Cardiac muscle cell (in vitro differentiated cells and primary cell): Measurements from ENCODE around the gene SEZ6L. TPM values are rescaled to one million over a fixed set of nuclear protein-coding genes. Genes with fewer than 3 reads are reported as not detected.

Experiments
- DNase-seq, 2 donors: peaks; one replicate each; pipeline versions ENCODE4 v3.0.0 to v3.0.0-alpha.2; 2010 to 2017; ENCODE audit warnings: low read depth in 1 of 2, low spot score in 1 of 2
- H3K27ac ChIP-seq: fragments of 200-600 bp; sonication (generic); 2 replicates; pipeline ENCODE4 v1.5.1; 2016
- H3K27me3 ChIP-seq: fragments of 200-600 bp; sonication (generic); 2 replicates; pipeline ENCODE4 v1.6.0; 2016; ENCODE audit warnings: control low read depth
- H3K36me3 ChIP-seq: fragments of 200-600 bp; sonication (generic); 2 replicates; pipeline ENCODE4 v1.5.1; 2016; ENCODE audit warnings: control low read depth
- H3K4me1 ChIP-seq: fragments of 200-600 bp; sonication (generic); 2 replicates; pipeline ENCODE4 v1.8.1; 2017; ENCODE audit warnings: low read depth, mild to moderate bottlenecking, mixed run types
- H3K4me3 ChIP-seq: fragments of 200-600 bp; sonication (generic); 2 replicates; pipeline ENCODE4 v1.5.1; 2016; ENCODE audit warnings: mild to moderate bottlenecking
- H3K9me3 ChIP-seq: fragments of 200-600 bp; sonication (generic); 2 replicates; pipeline ENCODE4 v1.5.1; 2017; ENCODE audit warnings: low read depth, mild to moderate bottlenecking, control low read depth
- CTCF ChIP-seq: IDR thresholded peaks from 2 replicates; pipeline ENCODE4 v1.5.1; 2012; ENCODE audit warnings: low read depth, mild to moderate bottlenecking, low read length
- polyA plus RNA-seq: library from polyadenylated mRNA; unstranded; fragments of >200 nt; fragmentation: Nextera tagmentation; extraction: Ambion mirVana; gene quantifications from 2 replicates; pipeline ENCODE4 v1.2.1, GENCODE V29; 2016
- total RNA-seq: library from RNA; depleted of rRNA; stranded (reverse); fragments of >200 nt; gene quantifications from 2 replicates; pipeline ENCODE4 v1.2.3, GENCODE V29; 2016

SEZ6L gene
- total and polyA plus RNA-seq, 2 experiments from 2014 or later = 0.12 TPM; not detected in 1

DNA sequence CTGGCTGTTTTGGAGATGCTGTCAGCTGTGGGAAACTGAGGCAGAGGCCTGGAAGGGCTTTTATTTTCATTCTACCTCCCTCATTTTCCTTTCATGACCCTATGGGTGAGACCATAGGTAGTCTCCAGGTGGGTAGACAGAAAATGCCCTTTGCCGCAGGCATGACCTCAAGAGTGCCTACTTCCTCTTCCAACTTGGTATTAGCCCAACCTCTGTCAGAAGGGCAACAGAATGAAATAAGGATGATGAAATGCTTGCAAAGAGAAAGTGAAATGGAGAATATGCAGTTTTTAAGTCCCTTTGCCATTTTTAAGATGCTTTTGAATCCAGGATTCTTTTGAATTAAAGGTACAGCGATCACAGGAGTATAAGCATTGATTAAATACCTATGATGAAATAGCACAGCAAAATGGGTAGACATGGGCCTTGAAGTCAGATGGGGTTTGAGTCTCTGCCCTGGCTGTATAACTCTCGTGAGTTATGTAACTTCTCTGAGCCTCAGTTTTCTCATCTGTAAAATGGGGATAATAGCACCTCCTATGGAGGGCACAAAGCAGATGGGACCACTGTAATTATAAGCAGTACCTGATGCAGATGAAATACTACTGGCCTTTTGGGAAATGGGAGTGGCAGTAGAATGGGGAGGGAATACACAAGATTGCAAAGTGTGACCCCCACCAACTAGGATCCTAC, 263.5 kb downstream of the SEZ6L start:
- H3K36me3 ChIP-seq = no peaks in the 10 kb centered on the region
- H3K27me3 ChIP-seq = peaks cover 23% of the 10 kb centered on the region
- DNase-seq = no peak
- no peak overlapping the region for H3K27ac ChIP-seq
- no peaks in the 10 kb centered on the region for H3K9me3 ChIP-seq
- no peaks in the 10 kb centered on the region for H3K4me1 ChIP-seq
- TF ChIP-seq CTCF = no peak
- H3K4me3 ChIP-seq = no peak overlapping the region
